Parathyroid adenoma (tissue), 2 donors: Measurements from ENCODE around the gene BPIFB4.
"Not testable (repeated sequence)": the region's sequence is repeated elsewhere in the genome, so short reads cannot be mapped to it uniquely, and the experiment has no call there.

Source experiments
- H2AFZ ChIP-seq: fragments of 300-600 bp; sonication (generic); one replicate; pipeline ENCODE4 v1.7.0; 2017; ENCODE audit warnings: antibody characterized with exemption, mild to moderate bottlenecking
- H3K27ac ChIP-seq: fragments of 300-600 bp; sonication (generic); one replicate; pipeline ENCODE4 v1.7.0; 2017
- H3K27me3 ChIP-seq: fragments of 300-600 bp; sonication (generic); one replicate; pipeline ENCODE4 v1.7.0; 2017; ENCODE audit warnings: low read length; ENCODE audit not compliant: control insufficient read depth, insufficient read depth
- H3K36me3 ChIP-seq: fragments of 300-600 bp; sonication (generic); one replicate; pipeline ENCODE4 v1.7.0; 2017; ENCODE audit warnings: low read length; ENCODE audit not compliant: control insufficient read depth, insufficient read depth
- H3K4me1 ChIP-seq: fragments of 300-600 bp; sonication (generic); one replicate; pipeline ENCODE4 v1.7.0; 2017; ENCODE audit warnings: control low read depth
- H3K4me2 ChIP-seq: fragments of 300-600 bp; sonication (generic); one replicate; pipeline ENCODE4 v1.7.0; 2017; ENCODE audit warnings: low read length
- H3K4me3 ChIP-seq: fragments of 300-600 bp; sonication (generic); one replicate; pipeline ENCODE4 v1.7.0; 2017; ENCODE audit warnings: low read depth, low read length
- H3K79me2 ChIP-seq: fragments of 300-600 bp; sonication (generic); one replicate; pipeline ENCODE4 v1.7.0; 2017; ENCODE audit warnings: control low read depth
- H3K9ac ChIP-seq: fragments of 300-600 bp; sonication (generic); one replicate; pipeline ENCODE4 v1.7.0; 2017; ENCODE audit warnings: mild to moderate bottlenecking
- H3K9me3 ChIP-seq: fragments of 300-600 bp; sonication (generic); one replicate; pipeline ENCODE4 v1.7.0; 2017; ENCODE audit warnings: low read length; ENCODE audit not compliant: control insufficient read depth
- TF ChIP-seq, protein P1 (sequence below): fragments of 300-600 bp; sonication (generic); IDR thresholded peaks from one replicate; pipeline ENCODE4 v1.7.0; 2017; ENCODE audit warnings: antibody characterized with exemption, mild to moderate bottlenecking
- donor health status: primary hyperparathyroidism.

The BPIFB4 gene

DNA sequence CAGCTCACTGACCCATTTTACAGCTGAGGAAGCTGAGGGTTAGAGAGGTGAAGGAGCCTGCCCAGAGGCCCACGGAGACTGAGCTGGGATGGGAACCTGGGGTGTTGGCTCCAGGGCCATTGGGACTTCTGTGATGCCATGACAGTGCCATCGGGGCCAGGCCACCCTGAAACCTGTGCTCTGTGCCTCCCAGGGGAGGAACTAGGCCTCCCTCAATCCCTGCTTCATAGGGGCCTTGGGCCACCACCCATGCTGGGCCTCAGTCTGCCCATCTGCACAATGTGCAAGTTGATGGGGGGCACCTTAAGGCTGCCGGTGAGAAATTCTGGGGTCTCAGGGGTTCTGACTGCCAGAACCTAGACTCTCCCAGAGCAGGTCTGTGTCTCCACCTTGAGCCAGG is 24.9 kb downstream of the BPIFB4 start:
- Histone ChIP-seq H2AFZ (no peak overlapping the region), H3K27ac (no peak overlapping the region), H3K4me3 (no peak overlapping the region), H3K4me2 (no peak overlapping the region), H3K27me3 (no peaks in the 10 kb centered on the region), H3K36me3 (no peaks in the 10 kb centered on the region), H3K9me3 (no peaks in the 10 kb centered on the region), H3K9ac (no peak overlapping the region), H3K79me2 (no peaks in the 10 kb centered on the region), H3K4me1 (no peaks in the 10 kb centered on the region)
- TF ChIP-seq, protein P1, sequence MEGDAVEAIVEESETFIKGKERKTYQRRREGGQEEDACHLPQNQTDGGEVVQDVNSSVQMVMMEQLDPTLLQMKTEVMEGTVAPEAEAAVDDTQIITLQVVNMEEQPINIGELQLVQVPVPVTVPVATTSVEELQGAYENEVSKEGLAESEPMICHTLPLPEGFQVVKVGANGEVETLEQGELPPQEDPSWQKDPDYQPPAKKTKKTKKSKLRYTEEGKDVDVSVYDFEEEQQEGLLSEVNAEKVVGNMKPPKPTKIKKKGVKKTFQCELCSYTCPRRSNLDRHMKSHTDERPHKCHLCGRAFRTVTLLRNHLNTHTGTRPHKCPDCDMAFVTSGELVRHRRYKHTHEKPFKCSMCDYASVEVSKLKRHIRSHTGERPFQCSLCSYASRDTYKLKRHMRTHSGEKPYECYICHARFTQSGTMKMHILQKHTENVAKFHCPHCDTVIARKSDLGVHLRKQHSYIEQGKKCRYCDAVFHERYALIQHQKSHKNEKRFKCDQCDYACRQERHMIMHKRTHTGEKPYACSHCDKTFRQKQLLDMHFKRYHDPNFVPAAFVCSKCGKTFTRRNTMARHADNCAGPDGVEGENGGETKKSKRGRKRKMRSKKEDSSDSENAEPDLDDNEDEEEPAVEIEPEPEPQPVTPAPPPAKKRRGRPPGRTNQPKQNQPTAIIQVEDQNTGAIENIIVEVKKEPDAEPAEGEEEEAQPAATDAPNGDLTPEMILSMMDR = no peak

DNA sequence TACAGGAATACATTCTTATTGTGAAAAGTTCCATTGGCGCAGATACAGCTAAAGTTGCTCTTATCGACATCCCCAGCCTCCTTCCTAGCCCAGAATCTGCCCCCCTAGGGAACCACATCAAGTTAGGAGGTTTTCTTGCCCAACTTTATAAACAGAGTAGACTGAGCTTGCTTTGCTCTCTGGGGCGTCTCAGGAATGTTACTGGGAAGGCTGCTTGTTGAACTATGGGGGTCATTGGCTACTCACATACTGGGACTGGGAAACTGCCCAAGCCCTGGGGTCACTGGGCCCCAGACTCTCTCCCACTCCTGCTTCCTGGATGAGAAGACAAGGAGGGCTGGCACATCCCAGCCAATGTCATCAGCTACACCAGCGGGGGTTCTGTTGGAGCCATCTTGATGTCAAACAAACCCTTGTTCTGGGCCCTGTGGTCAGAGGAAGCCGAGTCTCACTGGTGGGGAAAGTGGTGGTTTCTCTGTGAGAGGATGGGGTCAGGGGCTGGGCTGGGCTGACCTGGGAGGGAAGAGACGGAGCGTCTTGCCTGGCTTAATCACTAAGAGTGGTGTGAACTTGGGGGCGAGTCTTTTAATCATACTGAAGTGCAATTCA is 26.0 kb downstream of the BPIFB4 start:
- no peaks in the 10 kb centered on the region for H3K9me3 ChIP-seq
- H3K27ac ChIP-seq = no peak overlapping the region
- H3K4me3 ChIP-seq = no peak overlapping the region
- no peaks in the 10 kb centered on the region for H3K4me1 ChIP-seq
- no peak overlapping the region for H3K4me2 ChIP-seq
- TF ChIP-seq, protein P1 = no peak
- no peak overlapping the region for H3K9ac ChIP-seq
- no peaks in the 10 kb centered on the region for H3K36me3 ChIP-seq
- H3K27me3 ChIP-seq = no peaks in the 10 kb centered on the region
- no peak overlapping the region for H2AFZ ChIP-seq
- no peaks in the 10 kb centered on the region for H3K79me2 ChIP-seq

DNA sequence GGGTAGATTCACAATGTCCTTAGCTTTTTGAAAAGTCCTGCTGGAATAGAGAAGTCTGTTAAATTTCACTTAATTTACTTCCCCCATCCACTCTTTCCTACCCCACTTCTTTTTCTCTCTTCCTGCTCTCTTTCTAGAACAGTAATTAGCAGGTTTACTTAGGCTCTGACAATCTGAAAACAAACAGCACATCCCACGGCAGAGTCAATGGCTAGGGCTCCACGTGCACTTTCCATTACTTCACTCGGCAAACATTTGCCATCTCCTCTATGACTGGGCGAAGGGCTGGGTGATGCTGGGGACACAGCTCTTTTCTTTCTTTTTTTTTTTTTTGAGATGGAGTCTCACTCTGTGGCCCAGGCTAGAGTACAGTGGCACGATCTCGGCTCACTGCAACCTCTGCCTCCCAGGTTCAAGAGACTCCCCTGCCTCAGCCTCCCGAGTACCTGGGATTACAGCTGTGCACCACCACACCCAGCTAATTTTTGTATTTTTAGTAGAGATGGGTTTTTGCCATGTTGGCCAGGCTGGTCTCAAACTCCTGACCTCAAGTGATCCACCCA is 26.7 kb downstream of the BPIFB4 start:
- not testable (repeated sequence) for H3K27ac ChIP-seq, H3K9ac ChIP-seq, H2AFZ ChIP-seq

DNA sequence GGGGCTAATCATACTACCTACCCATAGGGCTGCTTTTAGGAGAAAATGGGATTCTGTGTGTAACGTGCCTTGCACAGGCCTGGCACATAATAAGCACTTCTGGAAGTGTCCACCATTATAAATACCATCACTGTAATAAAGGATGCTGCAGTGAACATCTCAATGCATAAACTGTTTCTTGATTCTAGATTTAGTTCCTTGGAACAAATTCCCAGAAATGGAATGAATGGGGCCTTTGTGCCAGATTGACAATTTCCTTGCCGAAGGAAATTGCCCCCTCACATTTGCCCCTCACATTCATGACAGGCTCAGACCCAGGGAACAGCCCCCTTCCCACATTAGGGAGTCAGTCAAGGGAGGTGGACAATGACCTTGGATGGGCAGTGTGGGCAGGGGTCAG is 29.2 kb downstream of the BPIFB4 start:
- Histone ChIP-seq H3K9ac (no peak overlapping the region), H3K27ac (no peak overlapping the region), H3K27me3 (no peaks in the 10 kb centered on the region), H3K79me2 (no peaks in the 10 kb centered on the region), H3K4me1 (no peaks in the 10 kb centered on the region), H2AFZ (no peak overlapping the region), H3K9me3 (no peaks in the 10 kb centered on the region), H3K36me3 (no peaks in the 10 kb centered on the region), H3K4me3 (no peak overlapping the region), H3K4me2 (no peak overlapping the region)
- TF ChIP-seq, protein P1 = no peak

More for the DNA sequence above, 26.7 kb downstream of the BPIFB4 start:
- not testable (repeated sequence) for H3K27me3 ChIP-seq, H3K4me1 ChIP-seq, H3K4me2 ChIP-seq, H3K36me3 ChIP-seq, H3K79me2 ChIP-seq, H3K4me3 ChIP-seq, H3K9me3 ChIP-seq

DNA sequence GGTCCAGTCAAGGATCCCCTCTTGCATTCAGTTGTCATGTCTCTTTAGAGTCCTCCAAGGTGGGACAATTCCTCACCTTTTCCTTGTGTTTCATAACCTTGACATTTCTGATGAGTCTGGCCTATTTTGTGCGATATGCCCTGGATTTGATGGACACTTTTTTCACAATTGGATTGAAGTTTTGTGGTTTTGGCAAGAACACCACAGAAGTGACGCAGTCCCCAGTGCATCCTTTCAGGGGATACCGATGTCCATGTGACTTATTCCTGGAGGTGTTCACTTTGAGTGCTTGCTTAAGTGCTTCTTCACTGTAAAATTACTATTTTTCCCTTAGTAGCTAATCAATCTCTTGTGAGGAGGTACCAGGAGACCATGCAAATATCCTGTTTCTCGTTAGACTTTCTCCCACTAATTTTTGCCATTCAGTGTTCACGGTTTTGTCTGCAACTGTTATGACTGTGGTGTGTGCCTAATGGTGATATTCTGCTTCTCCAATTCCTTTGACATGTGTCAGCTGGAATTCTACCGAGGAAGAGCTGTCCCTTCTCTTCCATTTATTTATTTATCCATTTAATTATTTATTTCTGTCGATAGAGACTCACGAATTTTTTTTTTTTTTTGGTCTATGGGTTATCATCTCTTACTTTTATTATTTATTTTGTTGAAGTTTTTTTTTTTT is 30.8 kb downstream of the BPIFB4 start:
- Histone ChIP-seq H3K9ac (no peak overlapping the region), H3K79me2 (no peaks in the 10 kb centered on the region), H3K27ac (no peak overlapping the region), H2AFZ (no peak overlapping the region), H3K4me3 (no peak overlapping the region), H3K9me3 (no peaks in the 10 kb centered on the region), H3K27me3 (no peaks in the 10 kb centered on the region), H3K36me3 (no peaks in the 10 kb centered on the region), H3K4me2 (no peak overlapping the region), H3K4me1 (no peaks in the 10 kb centered on the region)
- TF ChIP-seq, protein P1 = no peak
